ENCODE results near the gene PLPPR1.
"Not testable (repeated sequence)": the region's sequence is repeated elsewhere in the genome, so short reads cannot be mapped to it uniquely, and the experiment has no call there.

Gene PLPPR1

GRCh38 chr9:101311191-101311590, 282.7 kb downstream of the PLPPR1 start:
- no peak for DNase-seq

- DNase-seq, result peak; percentile 75
These were observed 283.4 kb downstream of the PLPPR1 start for GRCh38 chr9:101311758-101312420.

- DNase-seq, result no peak
These were observed 284.1 kb downstream of the PLPPR1 start for GRCh38 chr9:101312661-101313060.

DNA sequence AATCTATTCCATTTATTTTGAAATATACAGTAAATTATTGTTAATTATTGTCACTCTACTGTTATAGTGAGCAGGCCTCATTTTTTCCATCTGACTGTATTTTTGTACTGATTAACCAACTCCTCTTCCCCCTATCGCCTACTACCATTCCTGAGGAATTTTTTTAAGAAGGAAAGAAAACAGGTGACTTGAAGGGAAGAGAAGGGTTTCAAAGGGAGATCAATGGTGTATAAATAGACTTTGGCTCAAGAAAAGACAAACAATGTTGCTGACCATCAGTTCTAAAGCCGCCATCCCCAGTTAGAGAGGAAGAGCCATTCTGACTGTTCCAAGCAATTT, 286.6 kb downstream of the PLPPR1 start:
- DNase-seq, result no peak

GRCh38 chr9:101317735-101318134, 289.2 kb downstream of the PLPPR1 start:
- DNase-seq, result no peak

DNA sequence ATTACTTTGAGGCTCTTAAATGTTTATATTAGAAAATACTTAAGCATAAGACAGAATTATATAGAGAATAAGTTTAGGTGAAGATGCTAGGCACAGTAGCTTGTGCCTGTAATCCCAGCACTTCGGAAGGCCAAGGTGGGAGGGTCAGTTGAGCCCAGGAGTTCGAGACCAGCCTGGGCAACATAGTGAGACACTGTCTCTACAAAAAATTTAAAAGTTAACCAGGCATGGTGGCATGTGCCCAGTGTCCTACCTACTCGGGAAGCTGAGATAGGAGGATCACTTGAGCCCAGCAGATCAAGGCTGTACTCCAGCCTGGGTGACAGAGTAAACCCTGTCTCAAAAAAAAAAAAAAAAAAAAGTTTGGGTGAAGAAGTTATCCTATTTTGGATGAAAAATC, 294.6 kb downstream of the PLPPR1 start:
- no peak for DNase-seq

DNA sequence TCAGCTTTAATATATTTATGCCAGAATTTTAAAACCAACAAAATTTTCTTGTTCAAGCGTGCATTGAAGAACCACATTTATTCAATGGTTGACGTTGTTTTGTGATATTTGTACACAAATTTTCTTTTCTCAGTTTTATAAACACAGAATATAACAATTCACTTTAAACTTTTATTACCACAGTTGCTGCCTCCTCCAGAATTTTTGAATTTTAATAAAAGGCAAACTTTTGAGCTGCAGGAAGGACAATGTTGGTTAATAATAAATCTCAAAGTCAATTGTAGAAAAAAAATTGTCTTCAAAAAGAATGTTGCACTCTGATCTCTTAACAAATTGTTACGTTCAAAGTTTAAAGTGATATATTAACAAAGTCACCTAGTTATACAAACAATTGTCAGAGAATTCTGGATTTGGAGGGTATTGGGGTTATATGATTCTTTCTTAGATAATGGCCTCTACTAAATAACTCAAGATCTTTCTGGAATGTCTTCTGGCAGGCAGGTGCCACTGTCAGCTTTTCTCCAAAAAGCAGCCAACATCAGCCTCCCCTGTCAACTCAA, 295.8 kb downstream of the PLPPR1 start:
- DNase-seq, result no peak

GRCh38 chr9:101325053-101325452, 296.5 kb downstream of the PLPPR1 start:
- DNase-seq, result no peak

DNA sequence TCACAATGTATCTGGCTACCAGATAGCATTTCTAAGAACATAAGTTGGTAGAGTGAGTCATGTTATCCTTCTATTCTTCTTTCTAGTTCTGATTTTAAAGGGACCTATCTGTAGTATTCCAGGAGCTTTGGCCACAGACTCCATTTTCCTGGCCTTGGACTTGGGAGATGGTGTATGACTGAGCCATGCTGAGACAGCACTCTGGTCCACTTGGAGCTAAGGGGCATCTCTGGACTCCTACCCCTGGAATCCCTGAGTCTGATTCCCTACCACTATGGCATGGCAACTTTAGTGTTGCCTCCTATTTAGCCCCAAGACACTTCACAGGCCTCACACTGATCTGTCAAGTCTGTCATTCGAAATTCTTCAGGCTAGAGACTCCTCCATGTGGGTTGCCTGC, 297.5 kb downstream of the PLPPR1 start:
- no peak for DNase-seq

- no peak for DNase-seq
These were observed 298.0 kb downstream of the PLPPR1 start for GRCh38 chr9:101326501-101326900.

GRCh38 chr9:101327422-101327909, 298.9 kb downstream of the PLPPR1 start:
- DNase-seq, result not testable (repeated sequence)

GRCh38 chr9:101332362-101332761, 303.8 kb downstream of the PLPPR1 start:
- no peak for DNase-seq

GRCh38 chr9:101333490-101333889, 305.0 kb downstream of the PLPPR1 start:
- no peak for DNase-seq

- DNase-seq, result no peak
These were observed 305.6 kb downstream of the PLPPR1 start for GRCh38 chr9:101333926-101334702.

- no peak for DNase-seq
These were observed 307.6 kb downstream of the PLPPR1 start for GRCh38 chr9:101336091-101336490.

- no peak for DNase-seq
These were observed 308.7 kb downstream of the PLPPR1 start for GRCh38 chr9:101337237-101337636.

DNA sequence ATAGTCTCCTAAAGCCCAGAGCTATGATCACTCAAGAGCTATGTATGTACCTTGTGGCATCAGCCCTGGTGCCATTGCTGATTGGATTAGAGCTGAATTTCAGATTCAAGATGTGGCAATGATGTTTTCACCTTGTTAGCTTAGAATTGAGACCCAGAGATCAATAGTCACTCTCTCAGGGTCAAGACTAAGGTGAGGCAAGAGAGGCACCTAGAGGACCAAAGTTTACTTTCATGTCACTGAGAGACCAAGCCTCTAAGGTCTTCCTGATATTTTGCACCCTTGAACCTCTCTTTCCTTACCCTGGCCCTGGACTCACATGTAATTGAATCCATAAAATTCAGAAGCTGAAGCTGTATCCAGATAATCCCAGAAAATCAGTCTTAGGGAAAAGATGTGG, 313.4 kb downstream of the PLPPR1 start:
- no peak for DNase-seq

DNA sequence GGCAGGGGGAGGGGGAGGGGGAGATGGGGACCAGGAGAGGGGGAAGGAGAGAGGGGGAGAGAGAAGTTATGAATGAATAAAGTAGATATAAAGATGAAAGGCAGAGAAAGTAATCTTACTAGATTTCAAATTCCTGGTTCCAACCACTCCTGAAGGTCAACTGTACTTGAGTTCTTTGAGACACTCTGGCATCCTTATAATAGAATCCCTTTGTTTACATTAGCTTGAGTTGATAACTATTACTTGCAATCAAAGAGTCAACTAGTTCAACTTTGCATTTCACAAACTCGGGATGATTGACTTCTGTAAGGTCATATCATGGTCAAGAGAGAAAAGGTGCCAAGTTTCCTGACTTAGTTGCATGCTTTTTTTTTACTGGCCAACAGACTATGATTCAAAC, 314.1 kb downstream of the PLPPR1 start:
- no peak for DNase-seq

DNA sequence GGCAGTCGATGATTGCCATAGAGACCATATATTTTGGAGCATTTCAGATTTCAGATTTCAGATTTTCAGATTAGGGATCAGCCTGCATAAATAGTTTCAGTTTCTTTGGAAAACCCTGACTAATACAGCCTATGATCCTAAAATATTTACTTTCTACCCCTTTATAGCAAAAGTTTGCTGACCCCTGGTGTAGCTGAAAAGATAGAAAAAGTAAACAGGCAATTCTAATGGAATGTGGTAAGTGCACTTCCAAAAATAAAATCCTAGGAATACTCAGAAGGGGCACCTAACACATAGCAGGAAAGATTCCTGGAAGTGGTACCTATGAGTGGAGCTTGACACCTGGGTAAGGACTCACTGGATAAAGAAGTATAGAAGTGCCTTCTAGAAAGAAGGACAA, 321.8 kb downstream of the PLPPR1 start:
- DNase-seq, result no peak

- DNase-seq, result no peak
These were observed 324.5 kb downstream of the PLPPR1 start for GRCh38 chr9:101352892-101353463.

DNA sequence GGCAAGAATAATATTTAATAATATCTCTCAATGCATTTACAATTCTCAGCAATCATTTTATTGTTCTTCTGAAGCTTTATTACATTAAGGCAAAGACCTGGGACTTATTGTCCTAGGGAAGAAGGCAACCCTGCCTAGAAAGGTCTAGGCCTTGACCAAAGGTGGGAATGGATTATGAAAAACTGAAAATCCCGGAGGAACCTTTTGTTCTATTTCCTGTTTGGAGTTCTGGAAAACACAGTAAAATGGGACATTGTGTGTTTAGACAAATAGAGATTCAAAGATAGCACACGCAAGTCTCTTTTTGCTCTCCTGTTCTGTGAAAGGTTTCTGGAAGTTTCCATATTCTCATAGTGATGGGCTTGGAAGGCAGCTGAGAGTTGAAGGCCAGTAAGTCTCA, 325.2 kb downstream of the PLPPR1 start:
- DNase-seq, result no peak

GRCh38 chr9:101354143-101354764, 325.7 kb downstream of the PLPPR1 start:
- no peak for DNase-seq
